PC-3 (cell line): ENCODE data around the gene SYT9. TPM values are rescaled to one million over a fixed set of nuclear protein-coding genes. Genes with fewer than 3 reads are reported as not detected.

Experiments
- ATAC-seq: fragments of 200-7000 bp; cut with Tn5 transposase; 2 replicates; pipeline ENCODE4 v1.9.1; 2020; ENCODE audit warnings: mild to moderate bottlenecking, moderate library complexity
- BruUV-seq: library from RNA; stranded (reverse); fragments of 400-500 nt; replicated peaks from 2 replicates; lab custom pipeline; 2021; lab: Mats Ljungman, UMichigan
- CTCF ChIA-PET: fragments of 300-600 bp; sonication (Branson Sonifier 250); formaldehyde crosslinking; loops from one replicate; lab custom pipeline; 2022; ENCODE audit warnings: antibody characterized with exemption; lab: Charles Lee
- POLR2A ChIA-PET: fragments of 300-600 bp; sonication (Branson Sonifier 250); formaldehyde crosslinking; loops from one replicate; lab custom pipeline; 2022; ENCODE audit warnings: antibody characterized with exemption; ENCODE audit not compliant: unreplicated experiment; lab: Charles Lee
- DNase-seq: peaks from one replicate; pipeline ENCODE4 v3.0.0-alpha.2; 2015
- H2AFZ ChIP-seq: fragments of 300-600 bp; sonication (generic); 2 replicates; pipeline ENCODE4 v1.6.0; 2016; ENCODE audit warnings: antibody characterized with exemption, low read length
- H3F3A ChIP-seq: fragments of 300-600 bp; sonication (generic); one replicate; pipeline ENCODE4 v1.6.0; 2017; ENCODE audit warnings: antibody characterized with exemption, low read length, control low read depth, mild to moderate bottlenecking; ENCODE audit not compliant: unreplicated experiment
- H3K27ac ChIP-seq: fragments of 300-600 bp; sonication (generic); 2 replicates; pipeline ENCODE4 v1.5.1; 2016; ENCODE audit warnings: mild to moderate bottlenecking, low read length
- H3K27me3 ChIP-seq: fragments of 300-600 bp; sonication (generic); 2 replicates; pipeline ENCODE4 v1.6.1; 2016; ENCODE audit warnings: low read length, mixed read lengths
- H3K36me3 ChIP-seq: fragments of 300-600 bp; sonication (generic); 2 replicates; pipeline ENCODE4 v1.6.1; 2016; ENCODE audit warnings: low read depth, mixed run types, low read length, mixed read lengths
- H3K4me1 ChIP-seq: fragments of 300-600 bp; sonication (generic); 2 replicates; pipeline ENCODE4 v1.5.1; 2016; ENCODE audit warnings: low read length; ENCODE audit not compliant: insufficient read depth
- H3K4me2 ChIP-seq: fragments of 300-600 bp; sonication (generic); 2 replicates; pipeline ENCODE4 v1.6.0; 2016; ENCODE audit warnings: low read length
- H3K4me3 ChIP-seq: fragments of 300-600 bp; sonication (generic); 2 replicates; pipeline ENCODE4 v1.5.1; 2016; ENCODE audit warnings: mild to moderate bottlenecking, low read length, mixed read lengths
- H3K79me2 ChIP-seq: fragments of 300-600 bp; sonication (generic); 2 replicates; pipeline ENCODE4 v1.6.1; 2017; ENCODE audit warnings: low read length, mixed read lengths
- H3K9ac ChIP-seq: fragments of 300-600 bp; sonication (generic); 2 replicates; pipeline ENCODE4 v1.6.0; 2016; ENCODE audit warnings: mild to moderate bottlenecking, low read length
- H3K9me2 ChIP-seq: fragments of 300-600 bp; sonication (generic); replicated peaks from 2 replicates; pipeline ENCODE4 v1.6.1; 2016; ENCODE audit warnings: mixed run types, low read length, mixed read lengths
- H3K9me3 ChIP-seq: fragments of 300-600 bp; sonication (generic); 2 replicates; pipeline ENCODE4 v1.6.1; 2016; ENCODE audit warnings: low read length, mixed read lengths
- H4K20me1 ChIP-seq: fragments of 300-600 bp; sonication (generic); 2 replicates; pipeline ENCODE4 v1.6.1; 2016; ENCODE audit warnings: low read length, mixed read lengths
- EZH2 ChIP-seq: fragments of 300-600 bp; sonication (generic); IDR thresholded peaks from one replicate; pipeline ENCODE4 v1.6.1; 2017; ENCODE audit warnings: antibody characterized with exemption, mild to moderate bottlenecking, low read length; ENCODE audit not compliant: unreplicated experiment
- EZH2phosphoT487 ChIP-seq: fragments of 300-600 bp; sonication (generic); IDR thresholded peaks from 2 replicates; pipeline ENCODE4 v1.6.1; 2018; ENCODE audit warnings: mild to moderate bottlenecking, antibody characterized with exemption, low read length, borderline replicate concordance
- intact Hi-C: fragments of 100-400 bp; cut with micrococcal nuclease; formaldehyde crosslinking; loops from 2 replicates; pipeline ENCODE4 v1.9.0; 2023
- total RNA-seq: library from RNA; depleted of rRNA; stranded (reverse); fragments of >200 nt; gene quantifications from 2 replicates; pipeline ENCODE4 v1.2.3, GENCODE V29; 2014
- TF ChIP-seq, protein P1 (sequence below): fragments of 300-600 bp; sonication (generic); conservative IDR thresholded peaks from 2 replicates; pipeline ENCODE4 v1.5.1; 2017; ENCODE audit warnings: antibody characterized with exemption, low read depth, mild to moderate bottlenecking, low read length

SYT9 gene
- total RNA-seq, 1 experiment from 2014 or later: 6.3 TPM

DNA sequence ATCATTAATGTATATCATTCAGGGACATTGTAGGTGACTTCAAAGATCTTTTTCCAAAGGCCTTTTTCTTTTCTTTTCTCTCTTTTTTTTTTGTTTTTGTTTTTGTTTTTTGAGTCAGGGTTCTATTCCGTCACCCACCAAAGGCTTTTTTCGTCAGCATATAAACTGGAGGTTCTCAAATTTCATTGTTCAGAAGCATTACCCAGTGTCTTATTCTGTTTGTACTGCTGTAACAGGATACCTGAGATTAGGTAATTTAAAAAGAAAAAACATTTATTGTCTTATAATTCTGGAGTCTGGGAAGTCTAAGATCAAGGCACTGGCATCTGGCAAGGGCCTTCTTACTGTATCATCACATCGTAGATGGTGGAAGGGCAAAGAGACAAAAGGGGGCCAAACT, 6.4 kb upstream of the SYT9 start:
- peak overlapping the region; percentile 76 for H3K9ac ChIP-seq
- H3K36me3 ChIP-seq: no peaks in the 10 kb centered on the region
- peaks cover 8% of the 10 kb centered on the region for H3F3A ChIP-seq
- H3K4me3 ChIP-seq: peak overlapping the region; percentile 46
- DNase-seq (peak; percentile 61), ATAC-seq (peak; percentile 62)
- peak overlapping the region; percentile 96 for H3K27ac ChIP-seq
- no peaks in the 10 kb centered on the region for H3K27me3 ChIP-seq
- BruUV-seq: no TSS peak
- H2AFZ ChIP-seq: no peak overlapping the region
- TF ChIP-seq, protein P1, sequence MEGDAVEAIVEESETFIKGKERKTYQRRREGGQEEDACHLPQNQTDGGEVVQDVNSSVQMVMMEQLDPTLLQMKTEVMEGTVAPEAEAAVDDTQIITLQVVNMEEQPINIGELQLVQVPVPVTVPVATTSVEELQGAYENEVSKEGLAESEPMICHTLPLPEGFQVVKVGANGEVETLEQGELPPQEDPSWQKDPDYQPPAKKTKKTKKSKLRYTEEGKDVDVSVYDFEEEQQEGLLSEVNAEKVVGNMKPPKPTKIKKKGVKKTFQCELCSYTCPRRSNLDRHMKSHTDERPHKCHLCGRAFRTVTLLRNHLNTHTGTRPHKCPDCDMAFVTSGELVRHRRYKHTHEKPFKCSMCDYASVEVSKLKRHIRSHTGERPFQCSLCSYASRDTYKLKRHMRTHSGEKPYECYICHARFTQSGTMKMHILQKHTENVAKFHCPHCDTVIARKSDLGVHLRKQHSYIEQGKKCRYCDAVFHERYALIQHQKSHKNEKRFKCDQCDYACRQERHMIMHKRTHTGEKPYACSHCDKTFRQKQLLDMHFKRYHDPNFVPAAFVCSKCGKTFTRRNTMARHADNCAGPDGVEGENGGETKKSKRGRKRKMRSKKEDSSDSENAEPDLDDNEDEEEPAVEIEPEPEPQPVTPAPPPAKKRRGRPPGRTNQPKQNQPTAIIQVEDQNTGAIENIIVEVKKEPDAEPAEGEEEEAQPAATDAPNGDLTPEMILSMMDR: no peak
- no peak for TF ChIP-seq EZH2phosphoT487
- CTCF ChIA-PET: no interaction called here
- peak overlapping the region; percentile 80 for H3K4me2 ChIP-seq
- H3K4me1 ChIP-seq: peaks cover 37% of the 10 kb centered on the region
- POLR2A ChIA-PET: no interaction called here
- H3K9me3 ChIP-seq: no peaks in the 10 kb centered on the region
- intact Hi-C loops: loop anchor here (5.0 kb wide), 1 partner anchor 37 kb away; no protein-coding TSS in a partner anchor
- no peaks in the 10 kb centered on the region for H3K9me2 ChIP-seq
- H4K20me1 ChIP-seq: no peaks in the 10 kb centered on the region
- no peaks in the 10 kb centered on the region for H3K79me2 ChIP-seq

DNA sequence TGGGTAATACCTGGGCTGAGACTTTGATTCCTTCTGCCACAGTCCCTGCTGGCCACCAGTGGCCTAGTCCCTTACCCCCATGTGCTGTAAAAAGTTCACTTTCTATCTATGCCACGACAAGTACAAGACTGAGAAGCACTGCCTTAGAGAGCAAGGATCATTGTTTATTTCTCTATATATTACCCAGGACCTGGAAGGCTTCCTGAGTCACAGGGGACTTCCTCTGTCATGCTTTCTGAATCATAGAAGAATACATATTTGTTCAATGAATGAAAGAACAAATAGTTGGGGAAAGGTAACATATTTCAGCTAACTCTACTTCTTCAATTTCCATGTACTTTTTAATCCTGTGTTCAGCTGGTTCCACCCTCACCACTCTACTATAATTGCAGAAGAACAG, 5.5 kb upstream of the SYT9 start:
- no peak for TF ChIP-seq EZH2phosphoT487
- no peak for TF ChIP-seq EZH2
- TF ChIP-seq, protein P1: no peak
- H3K4me1 ChIP-seq: peaks cover 37% of the 10 kb centered on the region
- ChIA-PET CTCF (no interaction called here), POLR2A (interaction anchor here (0.6 kb wide), 1 partner anchor 240 kb away, joined by 4 read pairs; no protein-coding TSS in a partner anchor)
- H3K9me2 ChIP-seq: no peaks in the 10 kb centered on the region
- intact Hi-C loops: loop anchor here (1.0 to 5.0 kb wide), 3 partner anchors 36 to 168 kb away; no protein-coding TSS in a partner anchor
- peak overlapping the region; percentile 76 for H3K9ac ChIP-seq
- DNase-seq (peak; percentile 87), ATAC-seq (peak; percentile 91)
- H3K4me3 ChIP-seq: peak overlapping the region; percentile 52
- H3K4me2 ChIP-seq: peak overlapping the region; percentile 80
- no peaks in the 10 kb centered on the region for H3K9me3 ChIP-seq
- no TSS peak for BruUV-seq
- H3K27me3 ChIP-seq: no peaks in the 10 kb centered on the region
- peaks cover 8% of the 10 kb centered on the region for H3F3A ChIP-seq
- H3K79me2 ChIP-seq: no peaks in the 10 kb centered on the region
- no peaks in the 10 kb centered on the region for H4K20me1 ChIP-seq
- no peaks in the 10 kb centered on the region for H3K36me3 ChIP-seq
- peak overlapping the region; percentile 37 for H2AFZ ChIP-seq
- H3K27ac ChIP-seq: peak overlapping the region; percentile 96

DNA sequence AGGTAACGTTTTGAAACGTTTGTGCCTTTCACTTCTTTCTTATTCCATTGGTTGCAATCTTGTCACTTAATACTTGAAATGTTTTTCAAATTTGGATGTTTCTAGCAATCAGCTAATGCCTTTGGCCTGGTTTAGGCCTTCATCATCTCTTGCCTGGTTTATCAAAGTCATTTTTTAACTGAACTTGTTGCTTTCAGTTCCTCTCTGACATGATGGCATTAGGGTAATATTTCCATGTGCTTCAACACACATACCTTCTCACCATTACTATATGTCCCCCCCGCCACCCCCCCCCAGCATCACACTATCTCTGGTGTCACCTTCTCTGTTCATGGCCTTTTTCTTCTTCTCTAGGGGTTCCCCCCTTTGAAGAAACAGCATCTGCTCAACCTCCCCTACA, 1.5 kb upstream of the SYT9 start:
- Histone ChIP-seq H3K9me3 (no peaks in the 10 kb centered on the region), H3K9ac (no peak overlapping the region), H3K4me1 (peaks cover 19% of the 10 kb centered on the region), H3K36me3 (no peaks in the 10 kb centered on the region), H3K27me3 (no peaks in the 10 kb centered on the region), H3K9me2 (no peaks in the 10 kb centered on the region), H3F3A (peaks cover 8% of the 10 kb centered on the region), H2AFZ (no peak overlapping the region), H3K4me2 (no peak overlapping the region), H3K79me2 (0 out of 2 replicates have a peak, but pooled peaks cover 5% of the 10 kb centered on the region), H4K20me1 (no peaks in the 10 kb centered on the region), H3K4me3 (no peak overlapping the region), H3K27ac (no peak overlapping the region)
- ChIA-PET CTCF (no interaction called here), POLR2A (no interaction called here)
- intact Hi-C loops: no loop called here
- TF ChIP-seq EZH2phosphoT487 (no peak), EZH2 (no peak)
- TF ChIP-seq, protein P1: no peak
- BruUV-seq: no TSS peak
- ATAC-seq (no peak), DNase-seq (no peak)
